ENCODE measurements around the gene ACBD6. TPM values are rescaled to one million over a fixed set of nuclear protein-coding genes. Genes with fewer than 3 reads are reported as not detected.

Gene ACBD6
- total RNA-seq, 1 experiment from 2014 or later: 63.7 TPM

DNA sequence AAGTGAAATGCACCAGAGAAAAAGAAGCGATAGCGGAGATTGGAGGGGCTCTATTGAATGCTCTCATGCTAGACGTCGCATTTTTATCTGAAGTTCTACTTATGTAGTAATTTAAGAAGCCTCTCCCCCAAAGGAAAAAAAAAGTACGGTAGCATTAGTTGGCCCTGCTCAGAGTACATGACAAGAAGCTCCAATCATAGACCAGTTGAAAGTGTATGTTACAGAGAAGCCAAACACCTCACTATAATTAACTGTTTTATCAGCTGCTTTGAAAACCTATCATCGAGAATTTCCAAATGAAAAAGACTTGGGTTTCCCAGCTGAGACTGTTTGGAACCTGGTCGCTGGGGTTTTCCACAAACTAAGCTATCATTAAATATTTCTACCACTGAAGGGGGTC is 36.8 kb upstream of the ACBD6 start:
- CTCF ChIA-PET: interaction anchor here (0.6 kb wide), 1 partner anchor 17 kb away, joined by 4 read pairs; no protein-coding TSS in a partner anchor
- Histone ChIP-seq H3K4me1 (ENCODE audit: insufficient read depth, low read length, poor library complexity, severe bottlenecking) (no peaks in the 10 kb centered on the region), H3K27ac (ENCODE audit: low read depth, low read length, poor library complexity, severe bottlenecking) (no peak overlapping the region), H3K4me3 (ENCODE audit: low read depth, low read length, poor library complexity, severe bottlenecking) (no peak overlapping the region), H3K27me3 (replicated peaks; ENCODE audit: insufficient read depth, low read depth, low read length, poor library complexity) (no peaks in the 10 kb centered on the region), H3K9me3 (ENCODE audit: low read depth, low read length, poor library complexity, severe bottlenecking) (no peaks in the 10 kb centered on the region), H3K36me3 (ENCODE audit: insufficient read depth, low read length, poor library complexity, severe bottlenecking) (no peaks in the 10 kb centered on the region)
- intact Hi-C loops (cut with micrococcal nuclease; ENCODE audit: unreplicated experiment): no loop called here
- POLR2A ChIA-PET (ENCODE audit: low non-redundant PET): no interaction called here
- BruUV-seq (replicated peaks): no TSS peak
- no peak for DNase-seq (ENCODE audit: low spot score)
- no peak for TF ChIP-seq EZH2 (IDR thresholded peaks at IDR 0.05; ENCODE audit: borderline replicate concordance, low read depth, low read length, poor library complexity, severe bottlenecking)
- TF ChIP-seq, protein P1, sequence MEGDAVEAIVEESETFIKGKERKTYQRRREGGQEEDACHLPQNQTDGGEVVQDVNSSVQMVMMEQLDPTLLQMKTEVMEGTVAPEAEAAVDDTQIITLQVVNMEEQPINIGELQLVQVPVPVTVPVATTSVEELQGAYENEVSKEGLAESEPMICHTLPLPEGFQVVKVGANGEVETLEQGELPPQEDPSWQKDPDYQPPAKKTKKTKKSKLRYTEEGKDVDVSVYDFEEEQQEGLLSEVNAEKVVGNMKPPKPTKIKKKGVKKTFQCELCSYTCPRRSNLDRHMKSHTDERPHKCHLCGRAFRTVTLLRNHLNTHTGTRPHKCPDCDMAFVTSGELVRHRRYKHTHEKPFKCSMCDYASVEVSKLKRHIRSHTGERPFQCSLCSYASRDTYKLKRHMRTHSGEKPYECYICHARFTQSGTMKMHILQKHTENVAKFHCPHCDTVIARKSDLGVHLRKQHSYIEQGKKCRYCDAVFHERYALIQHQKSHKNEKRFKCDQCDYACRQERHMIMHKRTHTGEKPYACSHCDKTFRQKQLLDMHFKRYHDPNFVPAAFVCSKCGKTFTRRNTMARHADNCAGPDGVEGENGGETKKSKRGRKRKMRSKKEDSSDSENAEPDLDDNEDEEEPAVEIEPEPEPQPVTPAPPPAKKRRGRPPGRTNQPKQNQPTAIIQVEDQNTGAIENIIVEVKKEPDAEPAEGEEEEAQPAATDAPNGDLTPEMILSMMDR (conservative IDR thresholded peaks at IDR 0.05; ENCODE audit: low read depth, low read length): no peak

DNA sequence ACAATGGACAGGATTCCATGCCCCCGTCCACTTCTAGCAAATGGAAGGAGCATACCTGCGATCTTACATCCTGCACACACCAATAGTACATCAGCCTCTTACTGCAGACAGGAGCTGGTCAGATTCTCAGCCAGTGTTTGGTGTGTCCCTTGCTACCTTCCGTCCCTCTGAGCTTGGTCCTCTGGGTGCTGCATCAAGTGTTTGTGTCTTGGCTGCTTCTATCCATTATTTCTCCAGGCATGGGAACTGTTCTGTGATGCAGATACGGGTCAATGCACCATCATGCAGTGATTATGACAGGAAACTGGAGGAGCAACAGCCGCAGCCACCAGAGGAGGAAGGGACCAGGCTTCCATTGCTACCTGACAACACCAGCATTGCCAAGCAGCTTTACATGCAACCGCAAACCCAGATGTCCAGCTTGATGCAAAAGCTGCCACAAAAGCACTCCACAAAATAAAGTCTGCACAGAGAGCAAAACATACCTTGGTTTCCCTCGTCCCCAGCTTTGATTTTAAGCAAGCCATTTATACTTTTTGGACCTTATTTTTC is 34.5 kb upstream of the ACBD6 start:
- Histone ChIP-seq H3K9me3 (ENCODE audit: low read depth, low read length, poor library complexity, severe bottlenecking) (no peaks in the 10 kb centered on the region), H3K36me3 (ENCODE audit: insufficient read depth, low read length, poor library complexity, severe bottlenecking) (no peaks in the 10 kb centered on the region), H3K4me3 (ENCODE audit: low read depth, low read length, poor library complexity, severe bottlenecking) (no peak overlapping the region), H3K4me1 (ENCODE audit: insufficient read depth, low read length, poor library complexity, severe bottlenecking) (no peaks in the 10 kb centered on the region), H3K27me3 (replicated peaks; ENCODE audit: insufficient read depth, low read depth, low read length, poor library complexity) (no peaks in the 10 kb centered on the region), H3K27ac (ENCODE audit: low read depth, low read length, poor library complexity, severe bottlenecking) (no peak overlapping the region)
- ChIA-PET CTCF (no interaction called here), POLR2A (ENCODE audit: low non-redundant PET) (interaction anchor here (0.6 kb wide), 1 partner anchor 317 kb away, joined by 3 read pairs; no protein-coding TSS in a partner anchor)
- BruUV-seq (replicated peaks): no TSS peak
- intact Hi-C loops (cut with micrococcal nuclease; ENCODE audit: unreplicated experiment): no loop called here
- TF ChIP-seq, protein P1 (conservative IDR thresholded peaks at IDR 0.05; ENCODE audit: low read depth, low read length): no peak
- TF ChIP-seq EZH2 (IDR thresholded peaks at IDR 0.05; ENCODE audit: borderline replicate concordance, low read depth, low read length, poor library complexity, severe bottlenecking): no peak
- no peak for DNase-seq (ENCODE audit: low spot score)

DNA sequence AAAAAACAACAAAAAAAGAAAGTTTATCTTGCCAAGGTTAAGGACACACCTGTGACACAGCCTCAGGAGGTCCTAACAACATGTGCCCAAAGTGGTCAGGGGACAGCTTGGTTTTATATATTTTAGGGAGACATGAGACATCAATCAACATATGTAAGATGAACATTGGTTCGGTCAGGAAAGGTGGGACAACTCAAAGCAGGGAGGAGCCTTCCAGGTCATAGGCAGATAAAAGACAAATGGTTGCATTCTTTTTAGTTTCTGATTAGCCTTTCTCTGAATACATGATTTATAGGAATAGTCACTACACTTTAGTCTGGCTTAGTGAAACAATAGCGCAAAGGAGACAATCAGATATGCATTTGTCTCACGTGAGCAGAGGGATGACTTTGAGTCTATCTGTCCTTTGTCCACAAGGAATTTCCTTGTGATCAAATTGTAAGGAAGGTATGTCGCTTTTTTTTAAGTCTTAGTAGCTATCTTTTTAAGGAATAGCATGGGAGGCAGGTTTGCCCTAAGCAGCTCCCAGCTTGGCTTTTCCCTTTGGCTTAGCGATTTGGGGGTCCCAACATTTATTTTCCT is 33.1 kb upstream of the ACBD6 start:
- ChIA-PET POLR2A (ENCODE audit: low non-redundant PET) (no interaction called here), CTCF (interaction anchor here (0.6 kb wide), 1 partner anchor 293 kb away, joined by 8 read pairs; no protein-coding TSS in a partner anchor)
- H3K36me3 ChIP-seq (ENCODE audit: insufficient read depth, low read length, poor library complexity, severe bottlenecking): no peaks in the 10 kb centered on the region
- intact Hi-C loops (cut with micrococcal nuclease; ENCODE audit: unreplicated experiment): no loop called here
- no peak overlapping the region for H3K4me3 ChIP-seq (ENCODE audit: low read depth, low read length, poor library complexity, severe bottlenecking)
- no peak overlapping the region for H3K27ac ChIP-seq (ENCODE audit: low read depth, low read length, poor library complexity, severe bottlenecking)
- no peaks in the 10 kb centered on the region for H3K27me3 ChIP-seq (replicated peaks; ENCODE audit: insufficient read depth, low read depth, low read length, poor library complexity)
- DNase-seq (ENCODE audit: low spot score): no peak
- H3K4me1 ChIP-seq (ENCODE audit: insufficient read depth, low read length, poor library complexity, severe bottlenecking): no peaks in the 10 kb centered on the region
- TF ChIP-seq, protein P1 (conservative IDR thresholded peaks at IDR 0.05; ENCODE audit: low read depth, low read length): no peak
- TF ChIP-seq EZH2 (IDR thresholded peaks at IDR 0.05; ENCODE audit: borderline replicate concordance, low read depth, low read length, poor library complexity, severe bottlenecking): no peak
- no TSS peak for BruUV-seq (replicated peaks)
- H3K9me3 ChIP-seq (ENCODE audit: low read depth, low read length, poor library complexity, severe bottlenecking): no peaks in the 10 kb centered on the region
